Measurements from ENCODE around the gene ABCA2.
A peak's percentile ranks its signal among the peaks of the same experiment; 100 is the strongest.

Gene ABCA2

DNA sequence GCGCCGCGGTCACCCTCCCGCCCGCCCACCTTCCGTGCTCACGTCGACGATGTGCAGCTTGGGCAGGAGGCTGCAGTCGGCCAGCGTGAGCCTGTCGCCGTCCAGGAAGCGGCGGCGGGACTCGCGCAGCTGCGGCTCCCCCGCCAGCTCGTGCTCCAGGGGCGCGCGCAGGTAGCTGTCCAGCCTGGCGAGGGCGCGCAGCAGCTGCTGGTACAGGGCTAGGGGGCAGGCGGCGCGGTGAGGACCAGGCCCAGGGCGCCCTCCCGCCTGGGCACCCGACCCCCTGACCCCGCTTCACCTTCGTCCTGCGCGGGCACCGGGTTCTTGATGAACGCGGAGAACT, 33.2 kb downstream of the ABCA2 start:
- DNase-seq: no peak

DNA sequence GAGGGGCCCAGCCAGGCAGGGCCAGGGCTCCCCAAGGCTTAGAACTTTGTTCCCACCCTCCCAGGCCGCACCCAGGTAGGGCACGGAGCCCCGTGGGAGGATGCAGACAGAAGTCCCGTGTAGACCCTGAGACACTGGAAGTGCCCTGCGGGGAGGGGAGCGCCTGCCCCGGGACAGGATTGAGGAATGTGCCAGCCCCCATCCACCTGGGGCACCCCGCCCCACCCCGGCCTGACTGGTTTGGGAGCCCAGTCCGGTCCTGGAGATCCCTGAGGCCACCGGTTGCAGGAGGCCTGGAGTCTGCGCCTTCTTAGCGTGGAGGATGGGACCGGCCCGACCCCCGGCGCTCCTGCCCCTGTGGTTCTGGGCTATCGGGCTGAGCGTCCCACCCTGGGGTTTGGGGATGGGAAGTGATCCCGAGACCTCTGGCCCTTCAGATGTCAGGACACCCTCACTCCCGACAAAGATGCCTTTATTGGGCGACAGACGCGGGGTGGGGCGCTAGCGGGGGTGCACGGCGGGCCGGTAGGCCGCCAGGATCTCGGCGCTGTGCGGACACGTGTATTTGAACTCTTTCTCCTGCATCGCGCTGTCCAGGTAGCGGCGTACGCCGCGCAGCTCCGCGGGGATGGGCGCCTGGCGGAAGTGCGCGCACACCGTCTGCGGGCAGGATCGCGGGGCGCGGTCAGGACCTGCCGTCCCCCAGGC, 33.7 kb downstream of the ABCA2 start:
- no peak for DNase-seq

DNA sequence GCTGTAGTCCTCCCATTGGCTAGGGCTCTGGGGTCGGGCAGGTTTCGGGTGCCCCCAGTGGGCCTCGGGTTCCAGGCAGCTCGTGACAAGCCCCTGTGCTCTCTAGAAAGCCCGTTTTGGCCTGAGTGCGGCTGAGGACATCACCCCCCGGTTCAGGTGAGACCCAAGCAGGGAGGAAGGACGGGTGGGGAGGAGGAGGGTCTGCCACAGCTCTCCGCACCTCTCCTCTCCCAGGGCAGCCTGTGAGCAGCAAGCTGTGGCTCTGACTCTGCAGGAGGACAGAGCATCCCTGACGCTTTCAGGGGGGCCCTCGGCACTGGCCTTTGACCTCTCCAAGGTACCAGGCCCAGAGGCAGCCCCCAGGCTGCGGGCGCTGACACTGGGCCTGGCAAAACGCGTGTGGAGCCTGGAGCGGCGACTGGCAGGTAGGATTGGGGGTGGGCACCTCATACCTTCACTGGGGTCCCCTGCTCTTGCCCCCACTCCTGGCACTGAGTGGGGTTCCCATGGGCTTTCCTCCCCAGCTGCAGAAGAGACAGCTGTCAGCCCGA, 35.1 kb downstream of the ABCA2 start:
- no peak for DNase-seq

DNA sequence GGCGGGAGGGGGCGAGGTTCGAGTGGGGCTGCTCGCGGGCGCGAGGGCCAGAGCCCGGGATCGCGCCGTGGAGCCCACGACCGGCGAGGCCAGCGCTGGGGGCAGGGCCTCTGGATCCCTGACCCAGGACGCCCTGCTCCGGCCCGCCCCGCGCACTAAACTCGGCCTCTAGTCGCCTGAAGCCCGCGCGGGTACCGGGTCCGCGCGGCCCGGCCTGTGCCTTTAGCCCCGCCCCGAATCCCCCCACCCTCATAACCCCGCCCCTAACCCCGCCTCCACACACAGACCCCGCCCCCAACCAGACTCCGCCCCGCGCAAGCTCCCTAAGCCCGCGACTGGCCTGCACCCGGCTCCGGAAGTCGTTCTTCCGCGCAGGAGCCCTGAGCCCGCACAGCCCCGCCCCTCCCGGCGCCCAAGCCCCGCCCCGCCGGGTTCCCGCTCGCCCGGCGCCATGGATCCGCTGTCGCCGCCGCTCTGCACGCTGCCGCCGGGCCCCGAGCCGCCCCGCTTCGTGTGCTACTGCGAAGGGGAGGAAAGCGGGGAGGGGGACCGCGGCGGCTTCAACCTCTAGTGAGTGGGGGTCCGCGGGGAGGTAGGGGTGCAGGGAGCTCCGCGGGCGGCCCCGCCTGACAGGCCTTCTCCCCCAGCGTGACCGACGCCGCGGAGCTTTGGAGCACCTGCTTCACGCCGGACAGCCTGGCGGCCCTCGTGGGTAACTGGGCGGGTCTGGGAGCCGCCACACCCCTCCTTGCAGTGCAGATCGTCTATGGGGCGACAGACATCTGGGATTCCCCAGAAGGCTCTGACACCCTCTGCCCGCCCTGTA, 35.8 kb downstream of the ABCA2 start, which contains the start of gene PAXX:
TSS of gene PAXX (plus strand) at position 430 of the 826 bp plus-strand sequence. CDS start at position 452, 22 bp downstream.
- peak; percentile 95 for DNase-seq

DNA sequence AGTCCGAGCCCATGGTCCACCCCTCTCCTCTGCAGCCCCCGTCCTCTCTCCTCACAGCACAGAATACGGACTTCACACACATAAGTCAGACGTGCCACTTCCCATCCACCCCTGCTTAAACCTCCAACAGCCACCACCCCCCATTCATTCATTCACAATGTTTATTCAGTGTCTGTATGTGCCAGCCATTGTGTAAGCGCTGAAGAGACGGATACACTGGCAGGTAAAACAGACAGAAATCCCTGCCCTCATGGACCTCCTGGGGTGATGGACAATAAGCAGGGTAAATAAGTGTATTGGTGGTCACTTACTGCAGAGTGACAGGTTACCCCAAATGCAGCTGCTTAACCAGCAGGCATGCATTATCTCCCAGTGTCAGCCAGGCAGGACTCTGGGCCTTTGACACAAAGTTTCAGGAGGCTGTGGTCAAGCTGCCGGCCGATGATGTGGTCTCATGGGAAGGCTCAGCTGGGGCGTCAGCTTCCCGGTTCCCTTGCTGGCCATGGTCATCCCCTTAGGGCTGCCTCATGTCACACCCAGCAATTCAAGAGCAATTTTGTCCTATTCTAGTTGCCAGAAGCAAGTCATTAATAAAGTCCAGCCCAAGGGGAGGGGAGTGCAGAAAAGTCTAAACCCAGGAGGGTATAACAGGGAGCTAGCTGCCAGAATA, 37.7 kb downstream of the ABCA2 start:
- no peak for DNase-seq

DNA sequence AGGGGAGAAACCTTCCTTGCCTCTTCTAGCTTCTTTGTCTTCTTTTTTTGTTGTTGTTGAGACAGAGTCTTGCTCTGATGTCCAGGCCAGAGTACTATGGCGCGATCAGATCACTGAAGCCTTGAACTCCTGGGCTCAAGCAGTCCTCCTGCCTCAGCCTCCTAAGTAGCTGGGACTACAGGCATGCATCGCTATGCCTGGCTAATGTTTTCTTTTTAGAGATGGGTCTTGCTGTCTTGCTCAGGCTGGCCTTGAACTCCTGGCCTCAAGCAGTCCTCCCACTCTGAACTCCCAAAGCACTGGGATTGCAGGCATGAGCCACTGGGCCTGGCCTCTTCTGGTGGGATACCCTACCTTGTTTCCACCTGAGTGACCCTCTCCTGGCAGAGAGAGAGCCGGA, 39.2 kb downstream of the ABCA2 start:
- no peak for DNase-seq

DNA sequence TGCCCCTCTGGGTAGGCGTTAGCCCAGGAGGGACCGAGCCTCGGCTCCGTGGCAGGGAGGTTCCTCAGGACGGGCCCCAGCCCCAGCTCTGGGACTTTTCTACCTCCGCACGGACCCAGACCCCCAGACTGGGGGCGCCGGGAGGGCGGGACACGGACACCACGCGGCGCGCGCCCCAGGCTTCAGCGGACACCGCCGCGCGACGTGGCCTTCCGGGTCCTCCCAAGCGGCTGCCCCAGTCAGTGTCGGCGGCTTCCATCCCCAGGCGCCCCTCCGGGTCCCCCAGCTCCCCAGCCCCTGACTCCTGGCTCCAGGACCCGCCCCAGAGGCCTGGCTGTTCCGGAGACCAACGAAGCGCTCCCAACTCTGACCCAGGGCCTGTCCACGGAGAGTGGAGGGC, 42.2 kb downstream of the ABCA2 start:
- no peak for DNase-seq

DNA sequence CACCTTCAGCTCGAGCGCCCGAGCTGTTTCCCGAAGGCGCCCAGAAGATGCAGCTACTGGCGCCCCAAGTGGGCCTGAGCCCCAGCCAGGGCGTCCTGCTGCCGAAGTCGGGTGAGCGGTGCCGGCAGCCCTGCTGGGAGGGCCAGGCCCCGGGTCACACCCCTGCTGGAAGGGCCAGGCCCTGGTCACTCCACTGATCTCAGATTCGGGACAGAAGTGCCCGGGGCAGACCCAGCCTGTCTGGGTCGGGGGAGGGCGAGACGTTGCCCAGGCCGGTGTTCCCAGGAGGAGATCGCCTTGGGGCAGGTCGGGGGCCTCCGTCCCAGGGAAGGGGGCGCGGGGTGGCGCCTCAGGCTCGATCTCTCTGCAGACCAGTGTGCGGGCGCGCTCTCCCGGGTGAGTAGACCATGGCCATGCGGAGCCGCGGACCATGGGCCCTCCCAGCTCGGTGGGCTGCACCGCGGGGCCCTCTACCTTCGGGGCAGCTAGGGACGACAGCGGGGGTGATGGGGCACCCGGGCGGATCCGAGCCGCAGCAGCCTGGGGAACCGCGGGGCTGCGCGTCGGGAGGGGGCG, 42.9 kb downstream of the ABCA2 start:
- DNase-seq: no peak

DNA sequence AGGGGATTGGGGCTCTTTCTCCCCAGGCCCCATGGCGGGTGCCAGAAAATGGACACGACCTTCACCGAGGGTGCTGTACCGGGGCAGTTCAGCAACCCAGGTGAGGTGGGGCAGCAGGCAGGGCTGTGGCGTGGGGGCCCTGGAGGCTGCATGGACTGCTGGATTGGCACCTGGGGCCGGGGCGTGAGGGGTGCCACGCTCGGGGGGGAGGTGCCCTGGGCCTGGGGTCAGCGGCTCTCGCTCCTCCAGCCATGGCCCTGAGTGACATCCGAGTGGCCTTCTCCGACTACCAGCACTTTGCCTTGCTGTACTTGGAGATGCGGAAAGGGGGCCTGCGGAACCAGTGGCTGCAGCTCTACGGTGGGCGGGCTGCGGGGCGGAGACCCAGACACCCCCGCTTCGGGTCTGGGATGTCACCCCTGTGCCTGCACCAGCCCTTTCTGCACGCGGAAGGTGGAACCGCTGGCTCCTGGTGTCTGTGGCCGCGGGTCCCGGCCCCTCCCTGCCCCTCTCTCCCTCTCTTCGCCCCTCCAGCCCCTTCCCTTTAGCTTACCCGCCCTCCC, 43.5 kb downstream of the ABCA2 start:
- no peak for DNase-seq

DNA sequence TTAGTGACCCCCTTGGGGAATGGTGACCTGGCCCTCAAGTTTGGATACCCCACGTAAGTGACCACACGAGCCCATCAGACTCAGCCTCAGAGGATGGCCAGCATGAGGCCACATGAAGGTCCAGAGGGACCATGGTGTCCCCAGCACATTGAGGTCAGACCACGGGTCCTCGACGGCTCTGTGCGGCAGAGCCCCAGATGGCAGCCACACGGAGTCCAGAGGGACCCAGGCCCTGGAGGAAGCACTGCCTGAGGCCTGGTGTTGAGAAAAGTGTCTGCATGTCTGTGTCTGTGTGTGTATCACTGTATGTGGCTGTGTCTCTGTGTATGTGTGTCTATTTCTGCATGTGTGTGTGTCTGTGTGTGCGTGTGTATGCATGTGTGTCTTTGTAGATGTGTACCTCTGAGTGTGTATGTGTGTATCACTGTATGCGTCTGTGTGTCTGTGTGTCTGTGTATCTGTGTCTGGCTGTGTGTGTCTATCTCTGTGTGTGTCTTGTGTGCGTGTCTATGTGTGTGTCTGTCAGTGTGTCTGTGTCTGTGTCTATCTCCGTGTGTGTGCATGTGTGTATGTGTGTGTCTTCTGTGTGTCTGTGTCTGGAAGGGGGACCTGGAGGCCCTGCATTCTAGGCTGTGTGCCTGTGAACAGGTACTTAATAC, 44.3 kb downstream of the ABCA2 start:
- DNase-seq: no peak

DNA sequence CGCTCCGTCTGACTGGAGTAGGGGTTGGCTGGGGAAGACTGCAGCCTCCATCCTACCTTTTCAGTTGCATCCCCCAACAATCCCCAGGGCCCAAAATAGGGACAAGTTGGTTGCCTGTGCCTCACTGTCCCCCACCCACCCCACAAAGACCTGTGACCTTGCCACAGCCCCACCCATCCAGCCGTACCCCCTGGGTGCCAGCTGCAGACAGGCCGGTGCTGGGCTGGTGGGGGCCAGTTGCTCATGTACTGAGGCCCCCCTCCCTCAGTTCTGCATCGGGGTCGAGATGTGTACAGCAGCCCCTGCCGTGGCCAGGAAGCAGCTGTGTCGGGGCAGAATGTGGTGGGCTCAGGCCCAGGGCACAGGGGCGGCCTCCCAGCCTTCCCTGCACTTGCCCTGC, 44.9 kb downstream of the ABCA2 start:
- no peak for DNase-seq

DNA sequence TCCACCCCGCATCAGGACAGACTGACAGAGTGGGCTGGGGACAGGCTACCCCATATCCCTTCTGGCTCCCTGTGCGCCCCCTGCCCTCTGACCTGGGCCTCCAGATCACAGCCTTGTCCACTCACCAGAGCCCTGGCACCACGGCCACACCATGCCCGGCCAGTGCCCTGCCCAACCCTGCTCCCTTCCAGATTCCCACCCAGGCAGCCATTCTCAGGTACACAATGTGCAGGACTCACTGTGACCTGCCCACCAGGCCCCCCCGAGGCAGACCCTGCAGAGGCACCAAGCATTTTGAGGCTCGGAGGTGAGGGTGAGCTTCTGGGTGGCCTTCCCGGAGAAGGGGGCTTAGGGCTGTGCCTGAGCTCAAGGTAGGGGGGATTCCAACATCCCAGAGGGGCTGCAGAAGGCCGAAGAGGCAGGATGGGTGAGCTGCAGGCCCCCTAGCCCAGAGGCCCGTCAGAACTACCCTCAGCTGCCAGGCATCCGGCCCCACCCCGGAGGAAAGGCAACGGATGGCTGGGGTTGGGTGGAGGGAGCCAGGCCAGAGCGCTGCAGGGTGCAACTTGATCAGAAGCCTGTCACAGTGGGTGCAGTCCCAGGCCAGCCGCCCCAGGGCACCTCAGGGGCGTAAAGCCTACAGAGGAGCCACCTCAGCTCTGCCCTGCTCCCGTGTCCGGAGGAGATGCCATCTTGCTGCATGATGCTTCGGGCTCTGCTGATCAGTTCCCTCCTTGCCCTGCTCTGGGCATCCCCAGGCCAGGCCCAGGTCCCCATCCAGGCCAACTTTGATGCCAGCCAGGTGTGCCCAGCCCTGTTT, 45.6 kb downstream of the ABCA2 start, which contains the start of gene LCNL1:
TSS of gene LCNL1 (plus strand) at position 762 of the 820 bp plus-strand sequence. CDS start 594 bp downstream, outside the sequence.
- DNase-seq: no peak

DNA sequence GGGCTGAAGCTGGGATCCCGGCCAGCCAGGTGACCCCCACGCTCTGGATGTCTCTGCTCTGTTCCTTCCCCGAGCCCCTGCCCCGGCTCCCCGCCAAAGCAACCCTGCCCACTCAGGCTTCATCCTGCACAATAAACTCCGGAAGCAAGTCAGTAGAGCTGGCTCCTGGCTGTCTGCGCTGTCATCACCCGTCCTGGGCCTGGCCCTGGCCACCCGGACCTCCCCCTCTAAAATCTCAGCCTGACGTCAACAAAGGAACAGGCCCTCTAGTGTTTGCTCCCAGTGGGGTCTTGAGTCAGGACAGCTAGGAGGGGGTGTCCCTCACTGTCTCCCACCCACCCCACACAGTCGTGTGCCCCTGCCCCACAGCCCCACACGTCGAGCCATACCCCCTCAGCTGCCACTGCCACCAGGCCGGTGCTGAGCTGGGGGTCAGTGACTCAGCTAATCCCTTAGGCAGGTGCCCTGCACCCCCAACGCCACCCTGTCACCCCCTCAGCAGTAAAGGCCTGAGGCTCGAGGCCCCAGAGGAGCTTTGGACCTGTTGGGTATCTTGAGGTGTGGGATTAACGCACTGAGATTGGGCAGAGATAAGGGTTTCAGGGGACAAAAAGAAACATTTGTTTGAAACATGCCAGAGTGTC, 46.3 kb downstream of the ABCA2 start:
- no peak for DNase-seq

DNA sequence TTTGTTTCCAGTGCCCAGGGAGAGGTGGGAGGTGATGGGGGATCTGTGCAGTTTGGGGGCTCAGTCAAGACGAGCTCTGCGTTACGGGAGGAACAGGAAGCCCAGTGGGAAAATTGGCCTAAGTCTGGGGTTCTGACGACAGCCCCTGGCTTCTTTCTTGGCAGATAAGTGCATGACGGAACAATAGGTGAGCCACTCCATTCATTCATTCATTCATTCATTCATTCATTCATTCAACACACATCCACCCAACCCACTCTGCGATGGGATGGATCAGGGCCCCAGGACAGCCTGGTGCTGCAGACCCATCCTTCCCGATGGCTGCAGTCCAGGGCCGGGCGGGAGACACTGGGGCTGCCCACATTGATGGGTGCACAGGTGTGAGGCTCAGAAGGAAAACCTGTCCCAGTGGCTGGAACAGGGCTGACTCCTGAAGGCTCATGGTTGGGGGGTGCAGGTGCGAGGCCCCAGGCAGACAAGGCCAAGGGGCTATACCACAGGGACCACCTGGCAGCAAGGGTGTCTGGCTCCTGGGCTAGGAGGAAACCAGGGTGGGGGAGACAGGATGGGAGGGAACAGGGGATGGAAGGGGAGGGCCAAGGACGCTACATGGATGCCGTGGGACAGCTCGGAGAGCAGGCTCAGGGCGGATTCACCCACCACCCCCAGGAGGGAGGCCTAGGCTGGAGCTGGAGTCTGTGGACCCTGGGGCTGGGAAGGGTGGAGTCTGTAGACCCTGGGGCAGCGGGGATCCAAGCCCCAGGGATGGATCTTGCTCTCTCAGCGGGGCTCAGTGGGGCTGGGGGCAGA, 47.2 kb downstream of the ABCA2 start:
- no peak for DNase-seq

DNA sequence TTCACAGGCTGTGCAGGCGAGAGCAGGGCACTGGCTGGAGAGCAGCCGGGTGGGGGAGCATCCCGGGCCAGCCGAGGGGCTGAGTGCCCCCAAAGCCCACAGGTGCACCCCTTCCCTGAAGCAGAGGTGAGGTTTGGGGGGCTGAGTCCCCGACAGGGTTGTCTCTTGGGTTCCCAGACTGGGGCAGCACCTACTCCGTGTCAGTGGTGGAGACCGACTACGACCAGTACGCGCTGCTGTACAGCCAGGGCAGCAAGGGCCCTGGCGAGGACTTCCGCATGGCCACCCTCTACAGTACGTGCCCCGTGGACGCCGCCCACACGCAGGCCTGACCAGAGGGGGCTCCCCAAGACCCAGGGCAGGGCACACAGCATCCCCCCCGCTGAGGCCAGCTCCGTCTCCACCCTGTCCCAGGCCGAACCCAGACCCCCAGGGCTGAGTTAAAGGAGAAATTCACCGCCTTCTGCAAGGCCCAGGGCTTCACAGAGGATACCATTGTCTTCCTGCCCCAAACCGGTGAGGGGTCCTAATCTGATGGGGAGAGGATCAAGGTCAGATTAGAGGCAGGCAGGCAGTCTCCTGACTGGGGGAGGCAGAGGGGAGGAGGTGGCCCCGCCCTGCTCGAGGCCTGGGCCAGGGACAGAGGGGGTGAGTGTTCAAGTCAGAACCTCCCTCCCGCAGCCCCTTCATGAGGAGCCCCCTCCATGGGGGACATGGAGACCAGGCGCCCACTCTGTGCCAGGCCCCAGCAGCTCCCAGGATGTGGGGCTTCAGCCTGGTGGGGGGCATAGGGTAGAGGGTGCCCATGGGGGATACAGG, 48.1 kb downstream of the ABCA2 start:
- DNase-seq: no peak

DNA sequence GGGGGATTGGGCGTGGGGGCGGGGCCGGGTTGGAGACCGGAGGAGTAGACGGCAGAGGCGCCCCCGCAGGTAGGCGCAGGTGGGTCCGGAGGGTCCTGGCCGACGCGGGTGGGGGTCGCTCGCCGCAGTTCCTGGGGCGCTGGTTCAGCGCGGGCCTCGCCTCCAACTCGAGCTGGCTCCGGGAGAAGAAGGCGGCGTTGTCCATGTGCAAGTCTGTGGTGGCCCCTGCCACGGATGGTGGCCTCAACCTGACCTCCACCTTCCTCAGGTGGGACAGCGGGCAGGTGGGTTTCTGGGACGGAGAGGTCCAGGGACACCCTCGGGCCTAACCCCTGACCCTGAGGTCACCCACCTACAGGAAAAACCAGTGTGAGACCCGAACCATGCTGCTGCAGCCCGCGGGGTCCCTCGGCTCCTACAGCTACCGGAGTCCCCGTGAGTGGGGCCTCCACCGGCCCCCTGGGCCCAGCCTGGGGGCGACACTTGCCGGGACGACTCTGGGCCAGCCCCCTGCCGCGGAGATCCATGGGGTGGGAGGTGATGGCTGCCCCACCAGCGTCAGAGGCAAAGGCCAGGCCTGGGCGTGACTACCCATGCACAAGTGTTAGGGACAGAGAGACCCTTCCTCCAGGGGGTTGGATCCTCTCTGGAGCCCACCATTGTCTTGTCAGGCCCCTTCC, 49.0 kb downstream of the ABCA2 start:
- DNase-seq: no peak

DNA sequence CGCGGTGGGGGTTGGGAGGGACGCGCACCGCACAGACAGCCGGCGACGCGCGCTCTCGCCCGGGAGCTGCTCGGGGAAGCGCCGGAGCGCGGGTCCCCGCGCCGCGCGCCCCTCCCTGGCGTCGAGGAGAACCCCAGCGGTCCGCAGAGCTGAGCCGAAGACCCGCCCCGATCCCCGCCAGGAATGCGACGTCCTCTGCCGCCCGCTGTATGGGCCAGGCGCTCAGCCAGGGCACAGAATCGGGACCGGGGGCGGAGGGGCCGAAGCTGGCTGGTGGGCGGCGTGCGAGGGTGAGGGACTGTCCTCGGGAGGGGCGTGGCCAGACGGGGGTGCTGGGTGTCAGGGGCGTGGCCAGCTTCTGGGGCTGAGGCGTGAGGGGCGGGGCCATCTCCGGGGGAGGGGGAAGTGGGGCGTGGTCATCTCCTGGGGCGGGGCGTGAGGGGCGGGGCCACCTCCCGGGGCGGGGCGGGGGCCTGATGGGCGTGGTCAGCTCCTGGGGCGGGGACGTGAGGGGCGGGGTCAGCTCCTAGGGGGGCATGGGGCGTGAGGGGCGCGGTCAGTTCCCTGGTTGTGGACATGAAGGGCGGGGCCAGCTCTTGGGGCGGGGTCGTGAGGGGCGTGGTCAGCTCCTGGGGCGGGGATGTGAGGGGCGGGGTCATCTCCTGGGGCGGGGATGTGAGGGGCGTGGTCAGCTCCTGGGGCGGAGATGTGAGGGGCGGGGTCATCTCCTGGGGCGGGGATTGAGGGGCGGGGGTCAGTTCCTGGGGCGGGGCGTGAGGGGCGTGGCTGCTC, 49.8 kb downstream of the ABCA2 start:
- peak; percentile 77 for DNase-seq

Data from CD4-positive, alpha-beta T cell treated with Interleukin-12 subunit alpha and Interleukin-12 subunit beta, for 1 hour (primary cell).